SH-SY5Y (cell line): Measurements from ENCODE around the gene SPG11.

ENCODE experiments used
- GATA2 ChIP-seq: IDR thresholded peaks from 2 replicates; pipeline ENCODE4 v1.6.1; 2011; ENCODE audit warnings: mild to moderate bottlenecking, low read depth, low read length
- GATA3 ChIP-seq: IDR thresholded peaks from 2 replicates; pipeline ENCODE4 v1.6.1; 2011; ENCODE audit warnings: low read depth, mild to moderate bottlenecking, low read length, moderate library complexity

SPG11 gene

GRCh38 chr15:44532689-44533088 lies 130.8 kb downstream of the SPG11 start:
- TF ChIP-seq GATA3 (no peak), GATA2 (no peak)

GRCh38 chr15:44530653-44531052 lies 132.8 kb downstream of the SPG11 start:
- TF ChIP-seq GATA2 = no peak
- TF ChIP-seq GATA3 = no peak

- TF ChIP-seq GATA2 = no peak
- TF ChIP-seq GATA3 = no peak
These were observed 133.4 kb downstream of the SPG11 start for GRCh38 chr15:44529864-44530604.

- TF ChIP-seq GATA2 (no peak), GATA3 (no peak)
These were observed 136.2 kb downstream of the SPG11 start for GRCh38 chr15:44527241-44527640.

GRCh38 chr15:44525018-44525417 lies 138.4 kb downstream of the SPG11 start:
- no peak for TF ChIP-seq GATA2
- TF ChIP-seq GATA3 = no peak

GRCh38 chr15:44519537-44519936 lies 143.9 kb downstream of the SPG11 start:
- TF ChIP-seq GATA3 (no peak), GATA2 (no peak)

- TF ChIP-seq GATA3 = no peak
- no peak for TF ChIP-seq GATA2
These were observed 147.0 kb downstream of the SPG11 start for GRCh38 chr15:44516436-44516835.
